Esophagus squamous epithelium (tissue), 4 donors: Measurements from ENCODE around the gene FCRL5.

Experiments
- CTCF ChIP-seq, 6 experiments: fragments of 450-650 bp in 4 of 6; fragments of 200-600 bp in 2 of 6; sonication (generic) in 2 of 6; IDR thresholded peaks; one replicate each; pipeline ENCODE4 v1.5.1; 2016 to 2019; ENCODE audit warnings: antibody characterized with exemption in 6 of 6, mild to moderate bottlenecking in 4 of 6, moderate library complexity in 4 of 6
- POLR2A ChIP-seq, 4 donors: fragments of 450-650 bp; IDR thresholded peaks; one replicate each; pipeline ENCODE4 v1.6.1; 2017; ENCODE audit warnings: antibody characterized with exemption in 4 of 4, mild to moderate bottlenecking in 4 of 4, moderate library complexity in 3 of 4

- peak in 5 of 6 experiments; percentile 35 to 67 (median 58) for TF ChIP-seq CTCF (IDR thresholded peaks at IDR 0.05)
- no peak for TF ChIP-seq POLR2A (IDR thresholded peaks at IDR 0.05)
Observed at GRCh38 chr1:157580179-157580827, 28.0 kb upstream of the FCRL5 start.
